IMR-90 (cell line): ENCODE results near the gene MRTFA.

Experiments used
- CEBPB ChIP-seq: IDR thresholded peaks from 2 replicates; pipeline ENCODE4 v1.6.1; 2012; ENCODE audit warnings: low read depth, low read length, improper control_type of control experiment
- CHD1 ChIP-seq: IDR thresholded peaks from 2 replicates; pipeline ENCODE4 v1.6.1; 2012; ENCODE audit warnings: low read depth, low read length, improper control_type of control experiment
- CTCF ChIP-seq: conservative IDR thresholded peaks from 2 replicates; pipeline ENCODE4 v1.5.1; 2012; ENCODE audit warnings: mild to moderate bottlenecking, low read depth, low read length, improper control_type of control experiment
- NFE2L2 ChIP-seq: fragments of 150-350 bp; IDR thresholded peaks from 2 replicates; pipeline ENCODE4 v1.6.1; 2016; ENCODE audit warnings: low read depth, mild to moderate bottlenecking, low read length
- POLR2A ChIP-seq: IDR thresholded peaks from 2 replicates; pipeline ENCODE4 v1.6.1; 2012; ENCODE audit warnings: mild to moderate bottlenecking, low read depth, low read length
- RAD21 ChIP-seq: IDR thresholded peaks from 2 replicates; pipeline ENCODE4 v1.6.1; 2012; ENCODE audit warnings: low read length, improper control_type of control experiment
- SMC3 ChIP-seq: fragments of 150-350 bp; IDR thresholded peaks from 2 replicates; pipeline ENCODE4 v1.6.1; 2016; ENCODE audit warnings: low read depth, mild to moderate bottlenecking, antibody characterized with exemption, low read length, moderate library complexity
- USF2 ChIP-seq: fragments of 150-350 bp; IDR thresholded peaks from 2 replicates; pipeline ENCODE4 v1.6.1; 2017; ENCODE audit warnings: mild to moderate bottlenecking, antibody characterized with exemption, low read length, low read depth

GRCh38 chr22:40679964-40680818, 43.7 kb upstream of the MRTFA start:
- no peak for TF ChIP-seq CTCF
- no peak for TF ChIP-seq RAD21
- TF ChIP-seq USF2 = no peak
- TF ChIP-seq POLR2A = no peak
- no peak for TF ChIP-seq CHD1
- no peak for TF ChIP-seq CEBPB
- no peak; the same call in 1 of the 2 replicates for TF ChIP-seq SMC3
- no peak for TF ChIP-seq NFE2L2
